NCI-H748 (cell line): ENCODE data around the gene MTF1.
"Not testable (repeated sequence)": the region's sequence is repeated elsewhere in the genome, so short reads cannot be mapped to it uniquely, and the experiment has no call there.

ENCODE experiments used
- DNase-seq: peaks from one replicate; lab custom pipeline; 2025; ENCODE audit not compliant: unreplicated experiment; lab: John Stamatoyannopoulos, UW

Gene MTF1

DNA sequence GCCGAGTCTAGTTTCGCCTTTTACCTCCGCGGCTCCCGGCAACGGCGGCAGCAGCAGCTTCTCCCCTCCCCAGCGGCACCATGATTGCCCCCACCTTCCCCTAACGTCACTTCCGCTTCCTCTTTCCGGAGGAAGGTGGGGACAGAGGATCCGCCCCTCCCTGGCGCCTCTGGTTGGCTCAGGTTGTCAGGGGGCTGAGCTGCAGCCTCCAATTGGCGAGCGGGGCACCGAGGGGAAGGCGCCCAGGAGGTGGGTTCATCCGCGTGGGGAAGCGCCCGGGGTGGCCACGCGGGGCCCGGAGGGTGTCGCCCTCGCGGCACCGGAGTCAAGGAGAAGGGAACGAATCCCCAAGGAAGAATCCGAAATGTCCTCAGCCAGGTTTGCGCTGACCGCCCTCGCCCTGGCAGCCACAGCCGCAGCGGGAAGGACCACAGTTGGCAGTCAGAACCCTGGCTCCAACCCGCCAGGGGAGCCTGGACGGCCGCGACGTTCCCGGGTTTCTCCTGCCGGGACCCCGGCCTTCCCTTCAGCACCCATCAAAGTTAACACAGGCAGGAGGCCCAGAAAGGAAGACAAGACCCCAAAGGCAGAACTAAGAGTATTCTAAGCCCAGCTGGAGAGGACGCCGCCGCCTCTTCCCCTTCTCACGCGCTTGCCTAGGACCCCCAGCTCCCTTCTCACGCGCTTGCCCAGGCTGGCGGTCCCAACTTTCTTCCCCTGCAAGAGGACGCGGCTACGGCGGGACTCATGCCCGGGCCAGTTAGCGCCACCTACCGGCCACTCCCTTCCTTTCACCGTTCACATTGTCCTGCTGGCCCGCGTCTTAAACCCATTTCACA lies at the start of gene MTF1:
Gene MTF1 (minus strand): TSS at position 86 of the 839 bp plus-strand sequence. CDS start 1,934 bp downstream, outside the sequence.
- peak; percentile 95 for DNase-seq

DNA sequence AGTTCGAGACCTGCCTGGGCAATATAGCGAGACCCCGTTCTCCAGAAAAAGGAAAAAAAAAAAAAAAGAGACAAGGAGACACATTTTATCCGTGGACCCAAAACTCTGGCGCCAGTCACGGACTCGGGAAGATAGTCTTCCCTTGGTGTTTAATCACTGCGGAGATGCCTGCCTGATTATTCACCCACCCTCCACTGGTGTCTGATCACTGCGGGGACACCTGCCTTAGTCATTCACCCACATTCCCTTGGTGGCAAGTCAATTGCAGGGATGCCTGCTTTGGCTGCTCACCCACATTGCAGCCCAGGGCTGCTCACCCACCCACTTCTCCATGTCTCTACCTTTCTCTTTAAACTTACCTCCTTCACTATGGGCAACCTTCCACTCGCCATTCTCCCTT lies 49.1 kb upstream of the MTF1 start:
- DNase-seq = not testable (repeated sequence)

DNA sequence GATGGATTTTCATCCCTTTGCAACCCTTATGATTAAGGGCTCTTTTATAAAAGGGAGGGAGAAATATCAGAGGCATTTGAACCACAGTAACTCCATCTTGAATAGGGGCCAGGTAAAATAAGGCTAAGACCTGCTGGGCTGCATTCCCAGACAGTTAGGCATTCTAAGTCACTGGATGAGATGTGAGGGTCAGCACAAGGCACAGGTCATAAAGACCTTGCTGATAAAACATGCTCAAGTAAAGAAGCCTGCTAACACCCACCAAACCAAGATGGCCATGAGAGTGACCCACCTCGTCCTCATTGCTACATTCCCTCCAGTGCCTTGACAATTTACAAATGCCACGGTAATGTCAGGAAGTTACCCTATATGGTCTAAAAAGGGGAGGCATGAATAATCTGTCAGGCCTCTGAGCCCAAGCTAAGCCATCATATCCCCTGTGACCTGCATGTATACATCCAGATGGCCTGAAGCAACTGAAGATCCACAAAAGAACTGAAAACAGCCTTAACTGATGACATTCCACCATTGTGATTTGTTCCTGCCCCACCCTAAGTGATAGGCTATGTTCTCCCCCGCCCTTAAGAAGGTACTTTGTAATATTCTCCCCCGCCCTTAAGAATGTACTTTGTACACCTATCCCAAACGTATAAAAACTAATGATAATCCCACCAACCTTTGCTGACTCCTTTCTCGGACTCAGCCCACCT lies 48.2 kb upstream of the MTF1 start:
- DNase-seq = not testable (repeated sequence)

DNA sequence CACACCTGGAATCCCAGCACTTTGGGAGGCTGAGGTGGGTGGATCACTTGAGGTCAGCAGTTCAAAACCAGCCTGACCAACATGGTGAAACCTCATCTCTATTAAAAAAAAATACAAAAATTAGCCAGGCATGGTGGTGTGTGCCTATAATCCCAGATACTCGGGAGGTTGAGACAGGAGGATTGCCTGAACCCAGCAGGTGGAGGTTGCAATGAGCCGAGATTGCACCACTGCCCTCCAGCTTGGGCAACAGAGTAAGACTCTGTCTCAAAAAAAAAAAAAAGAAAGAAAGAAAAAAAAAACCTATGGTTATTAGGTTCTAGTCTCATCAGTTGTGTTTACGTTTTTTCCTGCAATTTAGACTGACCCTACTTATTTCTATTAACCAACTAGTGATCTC lies 47.2 kb upstream of the MTF1 start:
- not testable (repeated sequence) for DNase-seq

DNA sequence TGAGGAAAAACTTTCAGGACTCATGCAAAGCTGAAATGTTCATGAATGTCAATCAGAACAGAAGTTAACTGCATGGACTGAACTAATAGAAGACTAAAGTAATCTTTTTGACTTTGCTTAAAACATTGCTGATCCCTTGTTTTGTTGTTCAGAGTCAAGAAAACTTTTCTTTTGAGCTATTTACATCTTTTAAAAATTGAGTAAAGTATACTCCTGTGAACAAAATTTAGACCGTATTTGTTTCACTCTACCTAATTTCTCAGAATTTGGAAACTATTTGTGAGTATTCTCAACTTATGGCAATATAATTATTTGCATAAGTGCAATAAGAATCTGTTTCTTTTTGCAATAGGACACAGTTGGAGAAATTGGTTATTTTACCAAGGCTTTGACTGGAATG lies 46.3 kb upstream of the MTF1 start:
- no peak for DNase-seq

DNA sequence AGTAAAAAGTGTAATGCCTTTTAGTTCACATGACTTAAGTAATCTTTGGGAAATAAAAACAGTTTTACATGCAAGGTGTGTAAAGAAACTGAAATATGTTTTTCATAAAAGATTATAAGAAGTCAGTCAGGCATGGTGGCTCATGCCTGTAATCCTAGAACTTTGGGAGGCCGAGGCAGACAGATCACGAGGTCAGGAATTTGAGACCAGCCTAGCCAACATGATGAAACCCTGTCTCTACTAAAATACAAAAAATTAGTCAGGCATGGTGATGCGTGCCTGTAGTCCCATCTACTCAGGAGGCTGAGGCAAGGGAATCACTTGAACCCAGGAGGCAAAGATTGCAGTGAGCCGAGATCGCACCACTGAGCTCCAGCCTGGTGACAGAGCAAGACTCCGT lies 44.5 kb upstream of the MTF1 start:
- DNase-seq = not testable (repeated sequence)

DNA sequence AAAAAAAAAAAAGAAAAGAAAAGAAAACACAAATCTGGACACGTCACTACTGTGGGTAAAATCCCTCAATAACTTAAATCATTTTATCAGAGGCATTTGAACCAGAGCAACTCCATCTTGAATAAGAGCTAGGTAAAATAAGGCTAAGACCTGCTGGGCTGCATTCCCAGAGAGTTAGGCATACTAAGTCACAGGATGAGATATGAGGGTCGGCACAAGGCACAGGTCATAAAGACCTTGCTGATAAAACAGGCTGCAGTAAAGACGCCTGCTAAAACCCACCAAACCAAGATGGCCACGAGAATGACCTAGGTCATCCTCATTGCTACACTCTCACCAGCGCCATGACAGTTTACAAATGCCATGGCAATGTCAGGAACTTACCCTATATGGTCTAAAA lies 43.6 kb upstream of the MTF1 start:
- DNase-seq = no peak

DNA sequence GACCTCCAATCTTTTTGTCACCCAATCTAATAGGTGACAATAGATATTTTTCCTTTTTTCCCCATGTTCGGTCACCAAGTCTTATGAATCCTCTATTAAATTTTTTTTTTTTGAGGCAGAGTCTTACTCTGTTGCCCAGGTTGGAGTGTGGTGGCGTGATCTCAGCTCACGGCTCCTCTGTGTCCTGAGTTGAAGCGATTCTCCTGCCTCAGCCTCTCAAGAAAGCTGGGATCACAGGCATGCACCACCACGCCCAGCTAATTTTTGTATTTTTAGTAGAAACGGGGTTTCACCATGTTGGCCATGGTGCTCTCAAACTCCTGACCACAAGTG lies 42.5 kb upstream of the MTF1 start:
- DNase-seq = no peak

DNA sequence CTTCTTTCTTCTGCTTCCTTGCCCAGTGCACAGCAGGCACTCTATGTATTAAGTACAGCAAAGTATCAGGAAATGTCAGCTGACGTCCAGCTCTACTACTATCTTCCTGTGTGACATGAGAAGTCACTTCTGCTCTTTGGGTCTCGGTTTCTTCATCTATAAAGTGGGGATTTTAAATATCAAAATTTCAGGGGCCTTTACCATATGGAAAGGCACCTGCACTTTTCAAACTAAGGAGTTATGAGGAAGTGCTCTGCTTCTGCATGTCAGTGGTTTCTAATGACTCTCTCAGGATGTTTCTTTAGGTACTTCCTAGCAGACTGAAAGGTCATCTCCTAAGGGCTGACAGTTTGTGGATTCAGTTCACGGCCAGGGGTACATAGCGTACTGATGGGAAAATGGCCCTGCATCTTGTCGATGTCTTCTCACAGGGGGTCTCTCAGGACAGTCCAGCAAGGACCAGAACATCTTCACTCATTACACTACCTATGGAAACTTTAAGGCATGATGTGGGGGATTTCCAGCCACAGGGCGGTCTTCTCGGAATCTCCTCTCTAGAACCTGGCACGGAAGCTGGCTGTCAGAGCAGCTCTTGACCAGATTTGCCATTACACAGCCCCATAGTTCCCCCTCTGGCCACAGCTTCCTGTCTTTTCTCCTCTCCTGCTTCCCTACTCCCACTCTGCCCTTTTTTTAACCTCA lies 42.0 kb upstream of the MTF1 start:
- no peak for DNase-seq

DNA sequence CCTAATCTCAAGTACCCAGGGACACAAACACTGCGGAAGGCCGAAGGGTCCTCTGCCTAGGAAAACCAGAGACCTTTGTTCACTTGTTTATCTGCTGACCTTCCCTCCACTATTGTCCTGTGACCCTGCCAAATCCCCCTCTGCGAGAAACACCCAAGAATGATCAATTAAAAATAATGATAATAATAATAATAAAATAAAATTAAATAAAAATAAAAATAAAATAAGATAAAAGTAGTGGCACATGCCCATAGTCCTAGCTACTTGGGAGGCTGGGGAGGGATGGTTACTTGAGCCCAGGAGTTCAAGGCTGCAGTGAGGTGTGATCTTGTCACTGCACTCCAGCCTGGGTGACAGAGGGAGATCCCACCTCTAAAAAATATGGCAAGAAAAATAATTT lies 38.2 kb upstream of the MTF1 start:
- DNase-seq = not testable (repeated sequence)

DNA sequence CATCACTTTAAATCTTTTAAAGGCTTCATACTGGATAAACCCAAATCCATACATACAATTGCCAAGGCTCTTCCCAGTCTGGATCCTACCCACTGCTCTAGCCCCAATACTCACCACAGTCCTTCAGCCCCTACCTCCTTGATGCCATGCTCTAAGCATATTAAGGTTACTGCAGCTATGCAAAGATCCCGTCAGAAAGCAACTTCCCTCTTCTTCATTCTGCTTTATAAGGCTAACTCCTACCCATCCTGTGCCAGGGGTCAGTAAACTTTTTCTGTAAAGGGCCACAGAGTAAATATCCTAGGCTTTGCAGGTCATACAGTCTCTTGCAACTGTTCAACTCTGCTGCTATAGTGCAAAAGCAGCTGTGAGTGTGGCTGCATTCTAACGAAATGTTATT lies 34.3 kb upstream of the MTF1 start:
- no peak for DNase-seq

DNA sequence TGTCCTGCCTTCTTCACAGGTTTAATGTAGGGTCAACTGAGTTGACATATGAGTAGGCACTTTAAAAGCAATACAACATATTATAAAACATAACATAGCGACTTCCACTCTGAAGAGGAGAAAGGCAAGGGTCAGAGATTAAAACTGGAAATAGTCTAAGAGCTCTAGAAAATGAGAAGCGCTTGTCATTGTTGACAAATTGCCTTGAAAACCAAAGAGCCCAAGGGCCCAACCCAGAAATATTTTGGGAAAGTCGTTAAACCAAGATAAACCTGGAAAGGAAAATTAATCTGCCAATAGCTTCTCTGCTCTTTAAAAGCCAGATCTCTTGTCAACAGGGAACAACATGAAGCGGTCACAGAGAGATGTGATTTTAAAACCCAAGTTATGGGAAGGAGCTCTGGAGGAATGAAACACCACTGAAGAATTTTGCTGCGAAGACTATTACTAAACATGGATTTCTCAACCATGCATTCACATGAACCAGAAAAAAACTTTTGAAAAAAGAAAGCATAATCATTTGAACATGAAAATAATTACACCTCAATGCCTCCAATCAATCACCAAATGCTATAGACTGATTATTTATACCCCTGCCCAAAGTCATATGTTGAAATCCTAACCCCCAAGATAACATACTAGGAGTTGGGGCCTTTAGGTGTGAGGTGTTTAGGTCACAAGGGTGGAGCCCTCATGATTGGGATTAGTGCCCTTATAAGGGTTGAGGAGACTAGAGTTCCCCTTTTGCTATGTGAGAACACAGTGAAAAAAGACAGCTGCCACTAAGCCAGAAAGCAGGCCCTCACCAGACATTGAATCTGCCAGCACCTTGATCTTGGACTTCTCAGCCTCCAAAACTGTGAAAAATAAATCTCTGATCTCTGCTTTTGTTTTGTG lies 33.0 kb upstream of the MTF1 start:
- DNase-seq = no peak

DNA sequence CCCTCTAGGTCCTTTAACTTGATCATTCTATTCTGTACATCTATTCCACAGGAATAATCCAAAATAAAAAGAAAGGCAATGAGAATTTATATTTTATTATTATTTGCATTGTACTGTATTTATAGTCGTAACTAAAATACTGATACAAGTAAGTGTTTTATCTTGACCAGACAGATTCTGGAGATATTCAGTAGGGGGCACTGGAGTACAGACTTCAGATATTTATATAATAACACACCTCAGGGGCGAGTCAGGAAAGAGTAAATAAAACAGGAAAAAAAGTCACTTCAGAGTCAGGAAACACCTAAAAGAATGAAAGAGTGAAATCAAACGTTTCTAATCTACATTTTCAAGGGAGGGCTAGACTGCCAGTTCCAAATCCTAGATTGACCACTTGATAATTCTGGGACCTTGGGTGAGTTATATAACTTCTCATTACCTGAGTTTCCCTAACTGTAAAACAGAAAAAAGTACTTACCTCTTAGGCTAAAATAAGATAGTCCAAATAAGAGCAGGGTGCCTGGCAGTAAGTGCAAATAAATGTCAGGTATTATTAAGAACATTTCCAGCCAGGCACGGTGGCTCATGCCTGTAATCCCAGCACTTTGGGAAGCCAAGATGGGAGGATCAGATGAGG lies 31.1 kb upstream of the MTF1 start:
- DNase-seq = peak; percentile 19

DNA sequence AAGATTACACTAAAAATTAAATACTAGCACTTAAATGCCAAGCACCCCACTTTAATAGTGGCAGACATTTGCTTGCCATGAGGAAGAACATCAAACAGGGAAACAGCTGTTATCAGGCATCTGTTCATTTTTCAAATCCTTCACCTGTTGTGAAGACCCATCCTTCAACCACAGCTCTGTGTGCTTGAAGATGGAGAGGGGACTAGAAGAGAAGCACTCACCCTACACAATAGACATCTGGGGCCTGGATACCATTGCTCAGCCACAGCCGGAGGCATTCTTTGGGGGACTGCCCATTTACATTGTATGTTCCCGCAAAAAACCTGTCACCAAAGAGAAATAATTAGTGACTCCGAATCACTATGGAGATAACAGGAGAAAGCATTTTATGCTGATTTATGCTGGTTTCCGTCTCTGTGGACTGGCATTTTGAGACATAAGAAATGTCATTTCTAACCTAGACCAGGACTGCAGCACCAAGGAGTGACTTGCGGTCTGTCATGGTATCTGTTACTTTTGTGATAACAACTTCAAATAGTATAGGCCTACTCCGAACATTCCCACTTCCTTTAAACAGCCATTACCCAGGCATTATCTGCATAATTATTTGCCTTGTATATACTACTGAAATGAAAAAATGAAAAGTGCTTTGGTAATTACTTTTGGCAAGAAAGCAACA lies 28.8 kb upstream of the MTF1 start:
- DNase-seq = no peak

DNA sequence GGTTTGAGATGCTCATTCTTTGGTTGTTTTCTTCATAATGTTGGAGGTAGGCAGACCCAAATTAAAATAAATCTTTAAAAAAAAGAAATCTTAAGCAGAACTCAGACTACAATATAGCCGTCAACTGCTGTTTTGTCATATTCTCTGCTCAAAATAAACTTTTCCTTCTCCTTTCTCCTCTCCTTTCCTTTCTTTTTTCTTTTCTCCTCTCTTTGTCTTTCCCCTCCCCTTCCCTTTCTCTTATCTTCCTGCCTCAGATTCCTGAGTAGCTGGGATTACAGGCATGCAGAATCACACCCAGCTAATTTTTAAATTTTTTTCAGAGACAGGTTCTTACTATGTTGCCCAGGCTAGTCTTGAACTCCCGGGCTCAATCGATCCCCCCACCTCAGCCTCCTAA lies 24.8 kb upstream of the MTF1 start:
- DNase-seq = no peak

DNA sequence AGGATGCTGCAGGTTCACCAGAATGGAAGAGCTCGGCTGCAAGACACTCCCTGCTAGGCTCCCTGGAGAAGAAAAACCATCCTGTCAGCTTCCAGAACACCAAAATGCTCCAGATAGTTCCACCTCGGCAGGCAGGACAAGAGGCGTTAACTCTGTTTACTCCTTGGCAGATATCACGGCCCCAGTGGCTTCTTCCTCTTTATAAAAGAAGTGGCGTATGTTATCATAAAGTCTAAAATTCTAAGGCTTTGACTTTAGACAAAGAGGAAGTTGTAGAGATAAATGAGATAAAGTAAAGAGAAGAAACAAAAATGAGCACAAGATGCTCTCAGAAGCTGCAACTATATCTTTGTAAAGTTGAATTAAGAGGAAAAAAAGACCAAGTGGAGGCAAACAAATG lies 24.3 kb upstream of the MTF1 start:
- DNase-seq = no peak

DNA sequence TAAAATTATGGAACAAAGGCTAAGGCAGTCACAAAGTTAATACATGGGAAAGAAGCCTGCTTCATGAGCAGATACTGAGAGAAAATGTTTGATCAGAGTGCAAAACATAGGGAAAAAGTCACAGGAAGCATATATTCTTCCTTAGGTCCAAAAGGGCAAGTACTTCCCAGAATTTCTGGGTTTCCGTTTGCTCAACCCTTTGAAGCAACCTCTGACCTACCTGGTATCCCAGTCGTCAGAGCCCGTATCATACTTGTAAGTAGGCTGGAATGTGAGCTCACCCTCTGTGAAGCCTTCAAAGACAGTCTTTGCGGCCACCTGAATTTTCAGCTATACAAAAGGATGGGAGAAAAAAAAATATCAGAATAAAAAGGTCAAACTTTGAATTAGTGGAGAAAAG lies 20.5 kb upstream of the MTF1 start:
- no peak for DNase-seq

DNA sequence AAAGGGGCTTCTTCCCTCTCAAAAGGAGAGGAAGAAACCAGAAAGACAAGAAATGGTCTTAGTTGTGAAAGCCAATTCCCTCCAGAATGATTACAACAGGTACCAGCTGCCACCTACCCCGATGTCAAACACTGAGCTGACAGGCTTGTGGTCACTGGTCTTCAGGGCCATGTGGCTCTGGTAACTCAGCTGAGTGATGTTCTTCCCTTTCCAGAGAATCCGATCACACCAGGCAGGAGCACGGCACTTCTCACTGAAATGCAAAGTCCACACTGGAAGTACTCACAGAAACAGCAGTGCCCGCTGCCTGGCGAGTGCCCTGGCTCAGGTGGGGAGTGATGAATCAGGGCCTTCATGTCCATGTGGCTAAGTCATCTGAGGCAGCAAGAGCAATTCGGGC lies 18.7 kb upstream of the MTF1 start:
- no peak for DNase-seq

DNA sequence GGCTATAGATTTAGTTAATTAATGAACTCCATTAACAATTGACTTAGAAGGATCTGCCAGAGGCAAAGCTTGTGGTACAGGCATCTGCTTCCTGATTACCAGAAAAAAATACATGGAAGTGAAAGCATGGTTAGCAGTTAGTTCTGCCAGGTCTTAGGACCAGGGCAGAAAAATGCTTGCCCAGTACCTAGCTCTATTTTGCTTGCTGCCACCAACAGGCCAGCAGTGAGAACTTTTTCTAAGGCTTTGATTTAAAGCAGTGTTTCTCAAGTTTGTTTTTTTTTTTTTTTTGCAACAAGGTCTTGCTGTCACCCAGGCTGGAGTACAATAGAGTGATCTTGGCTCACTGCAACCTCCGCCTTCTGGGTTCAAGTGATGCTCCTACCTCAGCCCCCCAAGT lies 16.4 kb upstream of the MTF1 start:
- no peak for DNase-seq

DNA sequence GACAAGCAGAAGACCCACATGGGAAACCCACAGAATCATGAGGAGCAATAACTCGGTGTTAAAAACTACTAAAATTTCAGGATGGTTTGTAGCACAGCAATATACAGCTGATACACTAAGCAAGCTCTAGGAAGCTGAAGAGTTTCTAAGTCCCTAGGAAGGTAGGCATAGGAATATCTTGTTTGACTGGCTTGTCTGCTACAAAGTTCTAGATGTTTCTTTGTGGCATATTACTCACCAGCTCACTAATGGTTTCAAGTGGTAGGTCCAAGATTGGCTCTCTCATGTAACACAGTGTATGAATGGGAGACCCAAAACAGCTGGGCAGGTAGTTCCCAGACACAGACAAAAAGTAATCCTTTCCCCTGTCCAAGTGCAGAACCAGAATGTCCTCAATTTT lies 13.3 kb upstream of the MTF1 start:
- no peak for DNase-seq
